Pulmonary artery endothelial cell (primary cell): ENCODE measurements around the gene EEFSEC. TPM values are rescaled to one million over a fixed set of nuclear protein-coding genes. Genes with fewer than 3 reads are reported as not detected.

ENCODE experiments used
- DNase-seq: peaks from one replicate; pipeline ENCODE4 v3.0.0-alpha.2; 2011; ENCODE audit warnings: low read depth, low spot score
- total RNA-seq: library from RNA; depleted of rRNA; stranded (reverse); fragments of >200 nt; gene quantifications from 2 replicates; pipeline ENCODE4 v1.2.3, GENCODE V29; 2014

EEFSEC gene
- total RNA-seq, 1 donor from 2014 or later, result 4.5 TPM

- DNase-seq, result no peak
Measured at GRCh38 chr3:128182656-128183055, 29.4 kb downstream of the EEFSEC start.

- no peak for DNase-seq
Measured at GRCh38 chr3:128185630-128186447, 32.6 kb downstream of the EEFSEC start.

- DNase-seq, result no peak
Measured at GRCh38 chr3:128187495-128187894, 34.2 kb downstream of the EEFSEC start.

GRCh38 chr3:128188326-128188725 is 35.0 kb downstream of the EEFSEC start:
- no peak for DNase-seq

GRCh38 chr3:128188956-128189355 is 35.7 kb downstream of the EEFSEC start:
- no peak for DNase-seq

GRCh38 chr3:128190501-128190900 is 37.2 kb downstream of the EEFSEC start:
- DNase-seq, result no peak

GRCh38 chr3:128192131-128192530 is 38.9 kb downstream of the EEFSEC start:
- DNase-seq, result no peak

GRCh38 chr3:128193168-128193567 is 39.9 kb downstream of the EEFSEC start:
- no peak for DNase-seq

GRCh38 chr3:128194843-128195242 is 41.6 kb downstream of the EEFSEC start:
- no peak for DNase-seq

- no peak for DNase-seq
Measured at GRCh38 chr3:128195369-128195768, 42.1 kb downstream of the EEFSEC start.

GRCh38 chr3:128195802-128196201 is 42.5 kb downstream of the EEFSEC start:
- no peak for DNase-seq

- DNase-seq, result no peak
Measured at GRCh38 chr3:128196647-128197046, 43.4 kb downstream of the EEFSEC start.

GRCh38 chr3:128197855-128198254 is 44.6 kb downstream of the EEFSEC start:
- no peak for DNase-seq

GRCh38 chr3:128198313-128198712 is 45.0 kb downstream of the EEFSEC start:
- DNase-seq, result no peak

- no peak for DNase-seq
Measured at GRCh38 chr3:128199110-128199509, 45.8 kb downstream of the EEFSEC start.

- no peak for DNase-seq
Measured at GRCh38 chr3:128201158-128201755, 48.0 kb downstream of the EEFSEC start.

- DNase-seq, result no peak
Measured at GRCh38 chr3:128203169-128203568, 49.9 kb downstream of the EEFSEC start.

- DNase-seq, result no peak
Measured at GRCh38 chr3:128205558-128206145, 52.4 kb downstream of the EEFSEC start.

- DNase-seq, result no peak
Measured at GRCh38 chr3:128207951-128208350, 54.7 kb downstream of the EEFSEC start.

GRCh38 chr3:128210711-128211110 is 57.4 kb downstream of the EEFSEC start:
- no peak for DNase-seq

- no peak for DNase-seq
Measured at GRCh38 chr3:128214056-128214455, 60.8 kb downstream of the EEFSEC start.

GRCh38 chr3:128215290-128215689 is 62.0 kb downstream of the EEFSEC start:
- no peak for DNase-seq
